Parathyroid adenoma (tissue), 2 donors: ENCODE results near the gene GRID1.

Experiments used
- H2AFZ ChIP-seq: fragments of 300-600 bp; sonication (generic); one replicate; pipeline ENCODE4 v1.7.0; 2017; ENCODE audit warnings: antibody characterized with exemption, mild to moderate bottlenecking
- H3K27ac ChIP-seq: fragments of 300-600 bp; sonication (generic); one replicate; pipeline ENCODE4 v1.7.0; 2017
- H3K27me3 ChIP-seq: fragments of 300-600 bp; sonication (generic); one replicate; pipeline ENCODE4 v1.7.0; 2017; ENCODE audit warnings: low read length; ENCODE audit not compliant: control insufficient read depth, insufficient read depth
- H3K36me3 ChIP-seq: fragments of 300-600 bp; sonication (generic); one replicate; pipeline ENCODE4 v1.7.0; 2017; ENCODE audit warnings: low read length; ENCODE audit not compliant: control insufficient read depth, insufficient read depth
- H3K4me1 ChIP-seq: fragments of 300-600 bp; sonication (generic); one replicate; pipeline ENCODE4 v1.7.0; 2017; ENCODE audit warnings: control low read depth
- H3K4me2 ChIP-seq: fragments of 300-600 bp; sonication (generic); one replicate; pipeline ENCODE4 v1.7.0; 2017; ENCODE audit warnings: low read length
- H3K4me3 ChIP-seq: fragments of 300-600 bp; sonication (generic); one replicate; pipeline ENCODE4 v1.7.0; 2017; ENCODE audit warnings: low read depth, low read length
- H3K79me2 ChIP-seq: fragments of 300-600 bp; sonication (generic); one replicate; pipeline ENCODE4 v1.7.0; 2017; ENCODE audit warnings: control low read depth
- H3K9ac ChIP-seq: fragments of 300-600 bp; sonication (generic); one replicate; pipeline ENCODE4 v1.7.0; 2017; ENCODE audit warnings: mild to moderate bottlenecking
- H3K9me3 ChIP-seq: fragments of 300-600 bp; sonication (generic); one replicate; pipeline ENCODE4 v1.7.0; 2017; ENCODE audit warnings: low read length; ENCODE audit not compliant: control insufficient read depth
- CTCF ChIP-seq: fragments of 300-600 bp; sonication (generic); IDR thresholded peaks from one replicate; pipeline ENCODE4 v1.7.0; 2017; ENCODE audit warnings: antibody characterized with exemption, mild to moderate bottlenecking
- donor health status: primary hyperparathyroidism.

The GRID1 gene

GRCh38 chr10:86232644-86233043, 134.0 kb downstream of the GRID1 start:
- Histone ChIP-seq H3K9ac (no peak overlapping the region), H3K27me3 (no peaks in the 10 kb centered on the region), H3K4me1 (no peaks in the 10 kb centered on the region), H2AFZ (no peak overlapping the region), H3K36me3 (no peaks in the 10 kb centered on the region), H3K27ac (no peak overlapping the region), H3K4me3 (no peak overlapping the region), H3K4me2 (no peak overlapping the region), H3K79me2 (no peaks in the 10 kb centered on the region), H3K9me3 (no peaks in the 10 kb centered on the region)
- no peak for TF ChIP-seq CTCF

GRCh38 chr10:86231796-86232560, 134.6 kb downstream of the GRID1 start:
- no peaks in the 10 kb centered on the region for H3K9me3 ChIP-seq
- no peaks in the 10 kb centered on the region for H3K79me2 ChIP-seq
- no peak overlapping the region for H2AFZ ChIP-seq
- H3K27ac ChIP-seq, result no peak overlapping the region
- H3K4me3 ChIP-seq, result no peak overlapping the region
- no peak overlapping the region for H3K4me2 ChIP-seq
- H3K27me3 ChIP-seq, result no peaks in the 10 kb centered on the region
- TF ChIP-seq CTCF, result no peak
- no peaks in the 10 kb centered on the region for H3K4me1 ChIP-seq
- H3K36me3 ChIP-seq, result no peaks in the 10 kb centered on the region
- no peak overlapping the region for H3K9ac ChIP-seq

- Histone ChIP-seq H3K9me3 (no peaks in the 10 kb centered on the region), H3K79me2 (no peaks in the 10 kb centered on the region), H3K27me3 (no peaks in the 10 kb centered on the region), H3K27ac (no peak overlapping the region), H3K4me3 (no peak overlapping the region), H3K4me1 (no peaks in the 10 kb centered on the region), H3K4me2 (no peak overlapping the region), H3K9ac (no peak overlapping the region), H3K36me3 (no peaks in the 10 kb centered on the region), H2AFZ (no peak overlapping the region)
- no peak for TF ChIP-seq CTCF
Measured at GRCh38 chr10:86230557-86231180, 135.9 kb downstream of the GRID1 start.

GRCh38 chr10:86229811-86230556, 136.6 kb downstream of the GRID1 start:
- Histone ChIP-seq H3K9ac (no peak overlapping the region), H3K4me3 (no peak overlapping the region), H3K4me2 (no peak overlapping the region), H3K4me1 (no peaks in the 10 kb centered on the region), H3K36me3 (no peaks in the 10 kb centered on the region), H3K9me3 (no peaks in the 10 kb centered on the region), H3K79me2 (no peaks in the 10 kb centered on the region), H2AFZ (no peak overlapping the region), H3K27ac (no peak overlapping the region), H3K27me3 (no peaks in the 10 kb centered on the region)
- no peak for TF ChIP-seq CTCF
